Retina (tissue), 1 donor: Measurements from ENCODE around the gene EXOC4.

ENCODE experiments used
- DNase-seq: peaks from one replicate; pipeline ENCODE4 v3.0.0-alpha.2; 2016

The EXOC4 gene

GRCh38 chr7:133504825-133505224 is 251.9 kb downstream of the EXOC4 start:
- no peak for DNase-seq

GRCh38 chr7:133509822-133510221 is 256.9 kb downstream of the EXOC4 start:
- DNase-seq, result no peak

- no peak for DNase-seq
These were observed 257.6 kb downstream of the EXOC4 start for GRCh38 chr7:133510326-133511055.

GRCh38 chr7:133511252-133511651 is 258.4 kb downstream of the EXOC4 start:
- no peak for DNase-seq

GRCh38 chr7:133511708-133512107 is 258.8 kb downstream of the EXOC4 start:
- no peak for DNase-seq

- no peak for DNase-seq
These were observed 259.7 kb downstream of the EXOC4 start for GRCh38 chr7:133512560-133512959.

- DNase-seq, result no peak
These were observed 260.7 kb downstream of the EXOC4 start for GRCh38 chr7:133513608-133514007.

GRCh38 chr7:133514551-133514950 is 261.7 kb downstream of the EXOC4 start:
- DNase-seq, result no peak

GRCh38 chr7:133517766-133518165 is 264.9 kb downstream of the EXOC4 start:
- no peak for DNase-seq

GRCh38 chr7:133518718-133519117 is 265.8 kb downstream of the EXOC4 start:
- no peak for DNase-seq

- no peak for DNase-seq
These were observed 267.4 kb downstream of the EXOC4 start for GRCh38 chr7:133520248-133520647.

- DNase-seq, result no peak
These were observed 269.6 kb downstream of the EXOC4 start for GRCh38 chr7:133522501-133522900.

GRCh38 chr7:133528796-133529195 is 275.9 kb downstream of the EXOC4 start:
- no peak for DNase-seq

GRCh38 chr7:133529861-133530260 is 277.0 kb downstream of the EXOC4 start:
- DNase-seq, result no peak

- no peak for DNase-seq
These were observed 277.8 kb downstream of the EXOC4 start for GRCh38 chr7:133530682-133531081.

- no peak for DNase-seq
These were observed 281.9 kb downstream of the EXOC4 start for GRCh38 chr7:133534816-133535215.

- DNase-seq, result no peak
These were observed 282.4 kb downstream of the EXOC4 start for GRCh38 chr7:133535308-133535707.

- no peak for DNase-seq
These were observed 283.6 kb downstream of the EXOC4 start for GRCh38 chr7:133536450-133536849.

GRCh38 chr7:133539016-133539415 is 286.1 kb downstream of the EXOC4 start:
- no peak for DNase-seq

GRCh38 chr7:133540096-133540860 is 287.4 kb downstream of the EXOC4 start:
- no peak for DNase-seq

GRCh38 chr7:133542209-133542780 is 289.4 kb downstream of the EXOC4 start:
- DNase-seq, result no peak

GRCh38 chr7:133543657-133544056 is 290.8 kb downstream of the EXOC4 start:
- no peak for DNase-seq

GRCh38 chr7:133545618-133546017 is 292.7 kb downstream of the EXOC4 start:
- no peak for DNase-seq

- no peak for DNase-seq
These were observed 295.1 kb downstream of the EXOC4 start for GRCh38 chr7:133547981-133548380.
